SU-DHL-6 (cell line): ENCODE measurements around the gene CNTN1.

Source experiments
- EZH2phosphoT487 ChIP-seq: fragments of 200-600 bp; sonication (generic), shearing (Covaris generic); conservative IDR thresholded peaks from 2 replicates; pipeline ENCODE4 v1.6.1; 2018; ENCODE audit warnings: mild to moderate bottlenecking, antibody characterized with exemption, low read length, moderate library complexity, mixed read lengths
- TF ChIP-seq, protein P1 (sequence below): fragments of 200-600 bp; sonication (generic); IDR thresholded peaks from one replicate; pipeline ENCODE4 v1.5.1; 2017; ENCODE audit warnings: antibody characterized with exemption, mild to moderate bottlenecking, low read length, moderate library complexity; ENCODE audit not compliant: insufficient read depth, poor library complexity, severe bottlenecking

DNA sequence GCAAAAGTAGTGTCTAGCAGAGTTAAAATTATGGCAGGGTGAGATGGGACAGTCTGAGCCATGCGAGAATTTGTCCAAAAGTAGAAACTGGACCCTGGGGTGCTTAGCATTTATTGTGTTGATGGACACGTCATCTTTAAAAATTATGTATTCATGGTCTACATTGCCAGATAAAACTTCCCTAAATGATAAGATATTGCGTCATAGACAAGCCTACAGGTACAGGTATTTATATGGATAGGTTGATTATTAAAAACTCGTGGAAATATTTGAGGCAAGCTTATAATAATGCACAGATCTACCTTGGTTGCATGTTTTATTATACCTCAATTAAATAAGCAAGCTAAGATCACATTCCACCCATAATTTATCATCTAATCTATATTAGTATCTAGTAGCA lies 299.9 kb downstream of the CNTN1 start:
- TF ChIP-seq, protein P1, sequence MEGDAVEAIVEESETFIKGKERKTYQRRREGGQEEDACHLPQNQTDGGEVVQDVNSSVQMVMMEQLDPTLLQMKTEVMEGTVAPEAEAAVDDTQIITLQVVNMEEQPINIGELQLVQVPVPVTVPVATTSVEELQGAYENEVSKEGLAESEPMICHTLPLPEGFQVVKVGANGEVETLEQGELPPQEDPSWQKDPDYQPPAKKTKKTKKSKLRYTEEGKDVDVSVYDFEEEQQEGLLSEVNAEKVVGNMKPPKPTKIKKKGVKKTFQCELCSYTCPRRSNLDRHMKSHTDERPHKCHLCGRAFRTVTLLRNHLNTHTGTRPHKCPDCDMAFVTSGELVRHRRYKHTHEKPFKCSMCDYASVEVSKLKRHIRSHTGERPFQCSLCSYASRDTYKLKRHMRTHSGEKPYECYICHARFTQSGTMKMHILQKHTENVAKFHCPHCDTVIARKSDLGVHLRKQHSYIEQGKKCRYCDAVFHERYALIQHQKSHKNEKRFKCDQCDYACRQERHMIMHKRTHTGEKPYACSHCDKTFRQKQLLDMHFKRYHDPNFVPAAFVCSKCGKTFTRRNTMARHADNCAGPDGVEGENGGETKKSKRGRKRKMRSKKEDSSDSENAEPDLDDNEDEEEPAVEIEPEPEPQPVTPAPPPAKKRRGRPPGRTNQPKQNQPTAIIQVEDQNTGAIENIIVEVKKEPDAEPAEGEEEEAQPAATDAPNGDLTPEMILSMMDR = no peak
- TF ChIP-seq EZH2phosphoT487 = no peak
